Astrocyte (in vitro differentiated cells and primary cell): ENCODE data around the gene STXBP3. TPM values are rescaled to one million over a fixed set of nuclear protein-coding genes. Genes with fewer than 3 reads are reported as not detected.
A peak's percentile ranks its signal among the peaks of the same experiment; 100 is the strongest.

ENCODE experiments used
- DNase-seq: peaks from one replicate; pipeline ENCODE4 v3.0.0-alpha.2; 2010; ENCODE audit warnings: low read depth
- FAIRE-seq: peaks from 2 replicates; lab custom pipeline; 2011; peaks lifted over from hg19 to GRCh38; lab: Jason Lieb, UNC
- H2AFZ ChIP-seq: 2 replicates; pipeline ENCODE4 v1.6.0; 2012; ENCODE audit warnings: low read depth, low read length, inconsistent platforms
- H3K27ac ChIP-seq: 2 replicates; pipeline ENCODE4 v1.5.1; 2011; ENCODE audit warnings: low read depth, low read length, inconsistent platforms
- H3K27me3 ChIP-seq: 2 replicates; pipeline ENCODE4 v1.6.0; 2011; ENCODE audit warnings: low read length, inconsistent platforms; ENCODE audit not compliant: insufficient read depth
- H3K36me3 ChIP-seq: 2 replicates; pipeline ENCODE4 v1.5.1; 2011; ENCODE audit warnings: low read length, inconsistent platforms; ENCODE audit not compliant: insufficient read depth
- H3K4me1 ChIP-seq: 2 replicates; pipeline ENCODE4 v1.5.1; 2011; ENCODE audit warnings: low read length, inconsistent platforms; ENCODE audit not compliant: insufficient read depth
- H3K4me2 ChIP-seq: 2 replicates; pipeline ENCODE4 v1.6.0; 2012; ENCODE audit warnings: low read length, inconsistent platforms
- H3K4me3 ChIP-seq: 2 replicates; pipeline ENCODE4 v1.5.1; 2011; ENCODE audit warnings: low read depth, mild to moderate bottlenecking, low read length, inconsistent platforms; ENCODE audit not compliant: insufficient read depth
- H3K79me2 ChIP-seq: 2 replicates; pipeline ENCODE4 v1.6.0; 2012; ENCODE audit warnings: mild to moderate bottlenecking, low read length, inconsistent platforms; ENCODE audit not compliant: insufficient read depth
- H3K9ac ChIP-seq: 2 replicates; pipeline ENCODE4 v1.6.0; 2012; ENCODE audit warnings: mild to moderate bottlenecking, low read length, inconsistent platforms
- H3K9me3 ChIP-seq: 2 replicates; pipeline ENCODE4 v1.5.1; 2012; ENCODE audit warnings: low read depth, mild to moderate bottlenecking, low read length, inconsistent platforms; ENCODE audit not compliant: insufficient read depth
- H4K20me1 ChIP-seq: 2 replicates; pipeline ENCODE4 v1.6.0; 2012; ENCODE audit warnings: low read length, inconsistent platforms; ENCODE audit not compliant: insufficient read depth
- H3K27ac Mint-ChIP-seq: one replicate; pipeline ENCODE4 v1.8.0; 2021; ENCODE audit warnings: mild to moderate bottlenecking, mixed read lengths; ENCODE audit not compliant: unreplicated experiment
- H3K27me3 Mint-ChIP-seq: one replicate; pipeline ENCODE4 v1.8.0; 2021; ENCODE audit warnings: low read depth, mixed read lengths; ENCODE audit not compliant: unreplicated experiment
- H3K36me3 Mint-ChIP-seq: one replicate; pipeline ENCODE4 v1.8.0; 2021; ENCODE audit warnings: low read depth, mixed read lengths; ENCODE audit not compliant: unreplicated experiment
- H3K4me1 Mint-ChIP-seq: one replicate; pipeline ENCODE4 v1.8.0; 2021; ENCODE audit warnings: low read depth, mixed read lengths; ENCODE audit not compliant: unreplicated experiment
- H3K4me3 Mint-ChIP-seq: one replicate; pipeline ENCODE4 v1.8.0; 2021; ENCODE audit warnings: mild to moderate bottlenecking, moderate library complexity, mixed read lengths; ENCODE audit not compliant: unreplicated experiment
- H3K9me3 Mint-ChIP-seq: one replicate; pipeline ENCODE4 v1.8.0; 2021; ENCODE audit warnings: mild to moderate bottlenecking, mixed read lengths; ENCODE audit not compliant: unreplicated experiment
- EZH2 ChIP-seq: IDR thresholded peaks from 2 replicates; pipeline ENCODE4 v1.6.1; 2012; ENCODE audit warnings: mild to moderate bottlenecking, low read length, inconsistent platforms; ENCODE audit not compliant: insufficient read depth
- total RNA-seq: library from RNA; stranded (reverse); gene quantifications from 2 replicates; pipeline ENCODE4 v1.2.1, GENCODE V29; 2021
- TF ChIP-seq, protein P1 (sequence below): IDR thresholded peaks from 2 replicates; pipeline ENCODE4 v1.5.1; 2011; ENCODE audit warnings: low read depth, mild to moderate bottlenecking, inconsistent platforms, low read length, moderate library complexity; ENCODE audit not compliant: insufficient read depth

Gene STXBP3
- total RNA-seq, 1 donor from 2014 or later: 48.5 TPM

DNA sequence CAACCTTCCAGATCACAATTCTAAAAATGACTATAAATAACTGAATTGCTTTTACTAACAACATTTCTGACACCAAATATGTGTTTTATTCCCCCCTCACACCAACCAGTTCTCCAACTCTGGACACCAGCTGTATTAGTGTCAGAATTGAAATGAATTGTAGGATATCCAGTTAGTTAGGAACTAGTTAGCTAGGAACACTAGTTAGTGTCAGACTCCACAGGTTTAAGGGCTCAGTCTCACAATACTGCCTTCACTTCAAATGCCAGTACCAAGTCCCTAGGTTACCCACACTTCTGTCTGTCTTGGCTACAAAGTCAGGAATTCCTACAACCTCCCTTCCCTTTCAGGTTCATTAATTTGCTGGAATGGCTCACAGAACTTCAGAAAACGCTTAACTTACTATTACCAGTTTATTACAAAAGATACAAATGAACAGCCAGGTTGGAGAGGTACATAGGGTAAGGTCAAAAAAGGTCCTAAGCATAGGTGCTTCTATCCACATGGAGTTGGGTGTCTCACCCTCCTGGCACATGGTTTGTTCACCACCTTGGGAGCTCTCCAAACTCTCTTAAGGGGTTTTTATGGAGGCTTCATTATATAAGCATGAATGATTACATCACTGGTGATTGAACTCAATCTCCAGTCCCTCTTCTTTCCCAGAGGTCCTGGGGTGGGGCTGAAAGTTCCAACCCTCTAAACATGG is 4.2 kb downstream of the STXBP3 start:
- Mint-ChIP-seq H3K27ac (peak overlapping the region; percentile 18), H3K27me3 (no peaks in the 10 kb centered on the region), H3K9me3 (no peaks in the 10 kb centered on the region), H3K36me3 (no peaks in the 10 kb centered on the region), H3K4me1 (peaks cover 7% of the 10 kb centered on the region), H3K4me3 (no peak overlapping the region)
- DNase-seq (peak; percentile 29), FAIRE-seq (no peak)
- H3K36me3 ChIP-seq: peaks cover 5% of the 10 kb centered on the region
- H3K4me3 ChIP-seq: no peak overlapping the region
- H3K4me1 ChIP-seq: no peaks in the 10 kb centered on the region
- peaks cover 45% of the 10 kb centered on the region for H3K79me2 ChIP-seq
- no peak overlapping the region for H3K27ac ChIP-seq
- no peak overlapping the region for H3K4me2 ChIP-seq
- H2AFZ ChIP-seq: no peak overlapping the region
- no peaks in the 10 kb centered on the region for H3K9me3 ChIP-seq
- H3K27me3 ChIP-seq: no peaks in the 10 kb centered on the region
- H4K20me1 ChIP-seq: peaks cover 20% of the 10 kb centered on the region
- no peak overlapping the region for H3K9ac ChIP-seq
- TF ChIP-seq, protein P1, sequence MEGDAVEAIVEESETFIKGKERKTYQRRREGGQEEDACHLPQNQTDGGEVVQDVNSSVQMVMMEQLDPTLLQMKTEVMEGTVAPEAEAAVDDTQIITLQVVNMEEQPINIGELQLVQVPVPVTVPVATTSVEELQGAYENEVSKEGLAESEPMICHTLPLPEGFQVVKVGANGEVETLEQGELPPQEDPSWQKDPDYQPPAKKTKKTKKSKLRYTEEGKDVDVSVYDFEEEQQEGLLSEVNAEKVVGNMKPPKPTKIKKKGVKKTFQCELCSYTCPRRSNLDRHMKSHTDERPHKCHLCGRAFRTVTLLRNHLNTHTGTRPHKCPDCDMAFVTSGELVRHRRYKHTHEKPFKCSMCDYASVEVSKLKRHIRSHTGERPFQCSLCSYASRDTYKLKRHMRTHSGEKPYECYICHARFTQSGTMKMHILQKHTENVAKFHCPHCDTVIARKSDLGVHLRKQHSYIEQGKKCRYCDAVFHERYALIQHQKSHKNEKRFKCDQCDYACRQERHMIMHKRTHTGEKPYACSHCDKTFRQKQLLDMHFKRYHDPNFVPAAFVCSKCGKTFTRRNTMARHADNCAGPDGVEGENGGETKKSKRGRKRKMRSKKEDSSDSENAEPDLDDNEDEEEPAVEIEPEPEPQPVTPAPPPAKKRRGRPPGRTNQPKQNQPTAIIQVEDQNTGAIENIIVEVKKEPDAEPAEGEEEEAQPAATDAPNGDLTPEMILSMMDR: no peak
- TF ChIP-seq EZH2: no peak

DNA sequence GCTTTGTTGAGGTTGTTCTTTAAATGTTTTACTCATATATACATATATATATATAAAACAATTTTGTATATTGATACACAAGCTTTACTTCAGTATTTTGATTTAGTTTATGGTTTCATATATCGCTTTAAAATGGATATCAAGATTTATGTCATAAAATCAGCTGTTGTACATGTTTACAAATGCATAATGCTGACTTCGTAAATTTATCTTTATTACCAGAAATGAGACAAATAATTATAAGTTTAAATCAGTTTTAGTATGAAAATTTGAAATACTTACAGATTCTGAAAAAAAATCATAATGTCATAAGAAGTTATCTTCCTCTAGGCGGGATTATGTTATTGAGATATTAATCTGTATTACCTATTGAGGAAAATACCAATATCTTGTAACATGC is 6.9 kb downstream of the STXBP3 start:
- no peak overlapping the region for H2AFZ ChIP-seq
- no peak overlapping the region for H3K9ac ChIP-seq
- H3K4me3 ChIP-seq: no peak overlapping the region
- Mint-ChIP-seq H3K4me3 (no peak overlapping the region), H3K27me3 (no peaks in the 10 kb centered on the region), H3K36me3 (no peaks in the 10 kb centered on the region), H3K9me3 (no peaks in the 10 kb centered on the region), H3K4me1 (peaks cover 5% of the 10 kb centered on the region), H3K27ac (no peak overlapping the region)
- H3K4me1 ChIP-seq: no peaks in the 10 kb centered on the region
- TF ChIP-seq, protein P1: no peak
- no peak for TF ChIP-seq EZH2
- H3K4me2 ChIP-seq: no peak overlapping the region
- no peak overlapping the region for H3K27ac ChIP-seq
- H4K20me1 ChIP-seq: peaks cover 16% of the 10 kb centered on the region
- peaks cover 34% of the 10 kb centered on the region for H3K79me2 ChIP-seq
- H3K36me3 ChIP-seq: peaks cover 19% of the 10 kb centered on the region
- DNase-seq: no peak
- no peaks in the 10 kb centered on the region for H3K27me3 ChIP-seq
- no peaks in the 10 kb centered on the region for H3K9me3 ChIP-seq
- FAIRE-seq: no peak

DNA sequence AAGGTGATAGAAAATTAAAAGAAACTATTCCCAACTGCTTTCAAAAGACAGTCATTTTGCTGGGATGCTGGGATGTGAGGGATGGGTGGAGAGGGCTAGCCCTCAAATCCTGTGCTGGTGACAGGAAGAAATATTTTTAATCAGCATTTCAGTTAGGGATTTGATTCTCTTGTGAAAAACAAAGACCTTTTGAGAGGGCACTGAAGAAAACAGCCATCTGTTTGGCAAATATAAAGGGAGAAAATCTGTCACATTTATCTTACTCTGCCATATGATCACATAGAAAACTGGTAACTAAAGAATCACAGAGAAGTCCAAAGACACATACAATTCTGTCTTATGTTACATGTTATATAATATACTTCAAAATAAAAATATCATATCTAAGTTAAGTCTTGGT is 12.3 kb downstream of the STXBP3 start:
- H3K27me3 Mint-ChIP-seq: no peaks in the 10 kb centered on the region
- DNase-seq (no peak), FAIRE-seq (peak; percentile 37)
- no peak overlapping the region for H3K9ac ChIP-seq
- H3K27ac ChIP-seq: no peak overlapping the region
- no peaks in the 10 kb centered on the region for H3K9me3 Mint-ChIP-seq
- H3K4me3 ChIP-seq: no peak overlapping the region
- H3K36me3 Mint-ChIP-seq: no peaks in the 10 kb centered on the region
- H3K4me1 ChIP-seq: no peaks in the 10 kb centered on the region
- no peaks in the 10 kb centered on the region for H4K20me1 ChIP-seq
- no peak overlapping the region for H2AFZ ChIP-seq
- no peak overlapping the region for H3K4me3 Mint-ChIP-seq
- H3K27me3 ChIP-seq: no peaks in the 10 kb centered on the region
- H3K36me3 ChIP-seq: peaks cover 22% of the 10 kb centered on the region
- H3K27ac Mint-ChIP-seq: no peak overlapping the region
- no peaks in the 10 kb centered on the region for H3K79me2 ChIP-seq
- H3K4me1 Mint-ChIP-seq: no peaks in the 10 kb centered on the region
- no peaks in the 10 kb centered on the region for H3K9me3 ChIP-seq
- H3K4me2 ChIP-seq: no peak overlapping the region
- TF ChIP-seq EZH2: no peak
- TF ChIP-seq, protein P1: no peak
